Measurements from ENCODE around the gene THOC6. TPM values are rescaled to one million over a fixed set of nuclear protein-coding genes. Genes with fewer than 3 reads are reported as not detected.
A peak's percentile ranks its signal among the peaks of the same experiment; 100 is the strongest.

Gene THOC6
- total RNA-seq, 6 experiments from 2014 or later = 18.2 to 21.6 (median 19.9) TPM

GRCh38 chr16:3003582-3004270, 20.1 kb upstream of the THOC6 start:
- H3K4me1 Mint-ChIP-seq (ENCODE audit: low read depth) = peaks cover 5% of the 10 kb centered on the region; the same call in 1 of the 2 replicates
- H3K9me3 Mint-ChIP-seq = no peaks in the 10 kb centered on the region
- no peaks in the 10 kb centered on the region for H3K36me3 Mint-ChIP-seq (ENCODE audit: low read depth)
- H3K27me3 Mint-ChIP-seq (ENCODE audit: insufficient read depth) = peaks cover 5% of the 10 kb centered on the region; the same call in 1 of the 2 replicates
- H3K4me3 Mint-ChIP-seq = no peak overlapping the region
- H3K27ac Mint-ChIP-seq = no peak overlapping the region
- DNase-seq = peak; percentile 98
- peak; percentile 70 for TF ChIP-seq CTCF (IDR thresholded peaks at IDR 0.05)

- no peaks in the 10 kb centered on the region for H3K9me3 Mint-ChIP-seq
- no peak overlapping the region for H3K4me3 Mint-ChIP-seq
- no peaks in the 10 kb centered on the region for H3K36me3 Mint-ChIP-seq (ENCODE audit: low read depth)
- peaks cover 5% of the 10 kb centered on the region; the same call in 1 of the 2 replicates for H3K27me3 Mint-ChIP-seq (ENCODE audit: insufficient read depth)
- H3K27ac Mint-ChIP-seq = no peak overlapping the region
- DNase-seq = no peak
- no peak for TF ChIP-seq CTCF (IDR thresholded peaks at IDR 0.05)
- H3K4me1 Mint-ChIP-seq (ENCODE audit: low read depth) = peaks cover 5% of the 10 kb centered on the region; the same call in 1 of the 2 replicates
These were observed 19.5 kb upstream of the THOC6 start for GRCh38 chr16:3004319-3004718.

GRCh38 chr16:3004781-3005284, 19.0 kb upstream of the THOC6 start:
- no peaks in the 10 kb centered on the region for H3K9me3 Mint-ChIP-seq
- DNase-seq = no peak
- peaks cover 5% of the 10 kb centered on the region; the same call in 1 of the 2 replicates for H3K4me1 Mint-ChIP-seq (ENCODE audit: low read depth)
- no peaks in the 10 kb centered on the region for H3K36me3 Mint-ChIP-seq (ENCODE audit: low read depth)
- H3K27me3 Mint-ChIP-seq (ENCODE audit: insufficient read depth) = peaks cover 3% of the 10 kb centered on the region; the same call in 1 of the 2 replicates
- peak overlapping the region; percentile 71 for H3K4me3 Mint-ChIP-seq
- no peak overlapping the region for H3K27ac Mint-ChIP-seq
- TF ChIP-seq CTCF (IDR thresholded peaks at IDR 0.05) = no peak

- H3K27me3 Mint-ChIP-seq (ENCODE audit: insufficient read depth) = peaks cover 9% of the 10 kb centered on the region
- no peak for DNase-seq
- peaks cover 5% of the 10 kb centered on the region for H3K4me1 Mint-ChIP-seq (ENCODE audit: low read depth)
- no peak for TF ChIP-seq CTCF (IDR thresholded peaks at IDR 0.05)
- H3K9me3 Mint-ChIP-seq = no peaks in the 10 kb centered on the region
- H3K36me3 Mint-ChIP-seq (ENCODE audit: low read depth) = no peaks in the 10 kb centered on the region
- H3K27ac Mint-ChIP-seq = no peak overlapping the region
- no peak overlapping the region for H3K4me3 Mint-ChIP-seq
These were observed 16.5 kb upstream of the THOC6 start for GRCh38 chr16:3007059-3007956.

GRCh38 chr16:3007957-3008689, 15.7 kb upstream of the THOC6 start:
- TF ChIP-seq CTCF (IDR thresholded peaks at IDR 0.05) = no peak
- Mint-ChIP-seq H3K9me3 (no peaks in the 10 kb centered on the region), H3K4me1 (ENCODE audit: low read depth) (peaks cover 14% of the 10 kb centered on the region), H3K36me3 (ENCODE audit: low read depth) (no peaks in the 10 kb centered on the region), H3K4me3 (no peak overlapping the region), H3K27ac (no peak overlapping the region), H3K27me3 (ENCODE audit: insufficient read depth) (peaks cover 17% of the 10 kb centered on the region)
- no peak for DNase-seq

All from HFFc6 (cell line).